GM21367 (cell line): ENCODE results near the gene HOXB8.

Experiments used
- ATAC-seq: cut with Tn5 transposase; IDR thresholded peaks from one replicate; pipeline ENCODE4 v1.9.1; 2021; ENCODE audit not compliant: unreplicated experiment

The HOXB8 gene

DNA sequence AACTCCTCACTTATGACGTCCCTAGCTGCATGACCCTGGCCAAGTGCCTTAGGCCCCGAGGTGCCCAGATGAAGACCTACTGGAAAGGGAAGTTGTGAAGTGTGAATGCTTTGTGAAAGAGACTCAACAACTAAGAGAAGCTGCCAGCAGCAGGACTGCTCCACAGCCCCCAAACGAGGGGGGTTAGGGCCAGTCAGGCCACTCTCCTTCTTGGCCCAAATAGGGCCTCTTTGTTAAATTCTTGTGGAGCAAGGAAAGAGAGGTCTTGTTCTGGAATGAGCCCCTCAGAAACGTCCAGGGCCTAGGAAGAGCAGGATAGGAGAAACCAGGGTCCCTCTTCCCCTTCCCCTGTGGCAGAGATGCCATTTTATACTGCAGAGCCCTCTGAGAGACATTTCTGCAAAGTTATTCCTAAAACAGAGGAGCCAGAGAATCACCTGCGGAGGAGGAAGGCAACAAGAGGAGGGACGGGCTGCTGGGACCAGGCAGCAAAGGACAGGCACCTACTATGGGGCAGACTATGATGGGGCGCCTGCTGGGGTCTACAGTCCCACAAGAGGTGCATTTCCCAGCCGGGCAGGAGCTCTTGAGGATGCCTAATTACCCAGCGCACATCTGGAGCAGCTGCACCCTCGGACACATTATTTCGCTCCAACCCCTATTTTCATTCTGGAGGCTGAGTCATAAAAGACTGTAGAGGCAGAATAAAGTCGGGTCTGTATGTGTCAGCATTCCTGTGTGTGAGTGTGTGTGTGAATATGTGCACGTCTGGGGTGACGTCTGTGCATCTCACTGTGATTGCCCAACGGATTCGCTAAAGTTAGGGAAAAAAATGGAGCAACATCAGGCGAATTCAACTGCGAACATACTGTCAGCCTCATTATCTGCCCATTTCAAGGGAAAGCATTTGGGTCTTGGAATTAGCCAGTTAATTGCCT is 22.5 kb upstream of the HOXB8 start:
- ATAC-seq, result no peak

DNA sequence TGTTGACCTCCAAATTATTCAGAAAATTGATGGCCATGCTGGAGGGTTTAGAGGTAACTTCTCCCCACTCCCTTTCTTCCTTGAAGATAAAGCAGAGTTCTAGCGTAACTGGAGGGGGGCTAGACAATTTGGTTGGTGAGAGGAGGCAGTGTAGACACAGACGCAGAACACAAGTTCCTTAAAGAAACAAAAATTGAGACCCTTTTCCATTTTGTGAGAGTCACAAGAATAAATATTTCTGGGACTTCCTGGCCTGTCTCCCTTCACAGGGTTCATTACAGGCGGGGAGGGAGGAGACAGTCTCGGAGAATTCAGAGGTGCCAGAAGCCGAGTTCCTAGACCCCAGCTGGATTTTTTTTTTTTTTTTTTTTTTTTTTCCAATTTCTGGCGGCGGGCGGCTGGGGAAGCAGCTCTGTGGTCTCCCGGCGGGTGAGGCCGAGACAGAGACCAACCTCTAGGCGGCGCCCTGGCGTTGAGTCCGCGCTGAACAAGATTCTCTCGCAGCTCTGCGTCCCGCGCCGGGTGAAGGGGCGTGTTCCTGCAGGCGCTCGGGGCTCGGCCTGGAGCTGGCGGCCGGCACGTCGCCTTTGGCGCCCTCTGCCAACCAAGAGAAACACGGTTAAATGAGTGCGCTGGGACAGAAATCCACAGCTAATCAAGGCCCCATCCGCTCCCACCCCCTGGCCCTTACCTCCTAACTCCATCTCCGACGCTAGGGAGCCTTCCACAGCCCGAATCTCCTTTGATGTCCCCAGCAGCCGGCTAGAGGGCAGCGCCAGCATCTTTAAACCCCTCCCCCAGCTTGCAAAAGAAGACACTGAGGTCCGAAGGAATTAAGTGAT is 21.3 kb upstream of the HOXB8 start:
- no peak for ATAC-seq

DNA sequence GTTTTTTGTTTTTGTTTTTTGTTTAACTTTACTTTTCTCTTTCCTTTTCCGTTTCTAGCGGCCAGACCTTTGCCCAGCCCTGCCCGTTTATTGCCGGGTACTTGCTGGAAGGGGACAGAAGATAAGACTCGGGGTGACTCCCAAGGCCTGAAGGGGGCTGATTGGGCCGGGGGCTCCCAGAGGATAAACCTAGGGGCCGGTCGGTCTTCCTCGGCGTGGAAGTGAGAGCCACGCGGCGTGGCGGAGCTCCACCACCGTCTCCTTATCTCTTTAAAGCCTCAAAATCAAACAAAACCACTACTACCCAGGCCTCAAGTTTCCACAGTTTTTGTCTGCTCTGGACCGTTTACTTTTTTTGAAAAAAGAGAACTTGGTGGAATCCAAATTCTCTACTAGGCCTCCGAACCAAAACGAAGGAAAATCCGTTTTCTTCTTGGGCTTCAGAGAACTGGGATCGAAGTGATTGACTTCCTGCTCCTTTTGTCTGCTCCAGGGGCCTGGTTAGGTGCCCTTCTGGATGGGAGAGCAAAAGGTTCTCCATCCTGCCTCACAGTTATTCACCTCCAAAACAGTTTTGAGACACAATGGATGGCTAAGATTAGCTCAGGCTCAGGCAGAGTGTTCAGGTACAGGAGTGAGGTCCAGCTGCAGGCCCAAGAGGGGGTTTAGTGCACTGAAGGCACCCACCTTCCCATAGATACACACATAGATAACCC is 19.6 kb upstream of the HOXB8 start:
- ATAC-seq, result no peak

DNA sequence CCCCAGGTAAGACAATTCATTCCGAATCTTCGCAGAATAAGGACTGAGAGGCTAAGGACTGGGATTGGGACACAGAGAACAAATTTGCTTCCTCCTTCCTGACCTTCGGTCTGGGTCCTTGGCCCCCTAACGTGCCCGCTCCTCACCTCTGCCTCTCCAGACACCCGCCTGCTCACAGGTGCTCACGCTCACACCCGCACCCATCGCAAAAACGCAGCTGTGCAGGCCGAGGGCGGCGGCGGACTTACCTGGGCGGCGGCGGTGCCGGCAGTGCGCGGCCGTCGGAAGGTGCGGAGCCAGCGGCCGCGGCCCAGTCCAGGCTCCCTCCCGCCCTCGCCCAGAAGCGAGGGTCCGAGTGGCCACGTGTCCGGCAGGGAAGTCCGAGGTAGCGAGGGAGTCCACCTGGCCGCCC is 18.2 kb upstream of the HOXB8 start:
- ATAC-seq, result no peak

DNA sequence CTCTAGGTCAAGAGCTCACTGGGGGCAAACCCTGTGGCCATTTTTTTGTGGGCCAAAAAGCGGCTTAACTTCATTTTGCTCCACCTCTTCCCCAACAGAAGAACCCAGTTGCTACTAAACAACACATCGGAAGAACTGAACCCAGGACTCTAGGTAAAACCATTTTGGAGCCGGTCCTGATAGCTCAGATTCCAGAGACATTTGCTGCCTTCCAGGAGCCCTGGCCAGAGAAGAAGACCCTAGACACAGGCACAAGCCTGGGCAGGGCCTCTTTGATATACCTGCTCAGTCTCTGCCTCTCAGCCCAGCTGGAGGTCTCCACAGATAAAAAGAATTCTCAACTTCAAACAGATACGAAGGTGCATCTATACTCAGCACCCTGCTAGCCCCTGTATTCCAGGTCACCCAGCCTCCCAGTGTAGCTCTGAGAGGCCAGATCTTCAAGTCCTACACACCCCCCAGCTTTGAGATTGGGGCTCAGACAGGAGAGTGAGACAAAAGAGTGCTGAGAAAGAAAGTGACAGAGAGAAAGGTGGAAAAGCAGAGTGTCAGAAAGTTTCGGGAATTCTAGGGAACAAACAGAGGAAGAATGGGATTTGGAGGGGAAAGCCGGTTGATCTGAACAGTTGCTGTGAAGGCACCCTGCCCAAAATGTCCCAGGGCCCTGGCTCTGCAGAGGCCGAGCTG is 17.6 kb upstream of the HOXB8 start:
- no peak for ATAC-seq

DNA sequence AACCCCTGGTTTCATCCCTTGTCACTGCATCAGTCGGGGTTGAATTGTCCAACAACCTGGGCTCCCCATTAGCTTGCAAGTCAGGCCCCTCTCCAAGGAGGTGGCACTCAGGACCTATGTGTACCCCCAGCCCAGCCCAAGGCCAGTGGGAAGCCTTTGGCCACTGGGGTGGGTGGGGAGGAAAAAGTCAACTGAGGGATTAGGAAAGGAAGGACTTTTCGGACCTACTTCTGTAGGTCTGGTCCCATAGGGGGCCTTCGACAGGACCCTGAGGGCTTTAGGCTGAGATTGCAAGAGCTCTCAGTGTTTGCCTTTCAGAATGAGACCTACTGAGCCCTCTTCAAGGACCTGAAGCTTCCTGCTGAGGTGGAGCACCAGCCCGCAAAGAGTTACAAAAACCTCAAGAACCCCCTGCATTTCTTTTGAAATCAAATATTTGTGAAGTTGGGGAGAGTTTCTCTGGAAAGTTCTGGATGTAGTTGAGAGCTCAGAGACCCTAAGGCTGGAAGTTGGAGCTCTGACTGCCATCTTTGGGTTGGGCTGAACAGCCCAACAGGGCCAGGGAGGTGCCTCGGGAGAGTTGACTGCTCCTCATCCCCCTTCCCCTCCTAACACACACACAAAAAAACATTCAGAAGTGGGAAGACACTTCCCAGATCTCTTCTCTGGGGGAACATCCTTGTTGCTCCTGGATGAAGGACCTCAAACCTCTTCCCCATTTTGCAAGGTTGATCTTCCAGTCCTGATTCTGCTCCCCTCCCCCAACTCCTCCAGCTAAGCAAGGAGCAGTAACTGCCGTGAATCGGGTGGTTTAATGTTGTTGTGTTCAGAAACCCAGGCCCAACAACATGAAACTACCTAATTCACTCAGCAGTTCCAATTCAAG is 16.8 kb upstream of the HOXB8 start:
- ATAC-seq, result no peak

DNA sequence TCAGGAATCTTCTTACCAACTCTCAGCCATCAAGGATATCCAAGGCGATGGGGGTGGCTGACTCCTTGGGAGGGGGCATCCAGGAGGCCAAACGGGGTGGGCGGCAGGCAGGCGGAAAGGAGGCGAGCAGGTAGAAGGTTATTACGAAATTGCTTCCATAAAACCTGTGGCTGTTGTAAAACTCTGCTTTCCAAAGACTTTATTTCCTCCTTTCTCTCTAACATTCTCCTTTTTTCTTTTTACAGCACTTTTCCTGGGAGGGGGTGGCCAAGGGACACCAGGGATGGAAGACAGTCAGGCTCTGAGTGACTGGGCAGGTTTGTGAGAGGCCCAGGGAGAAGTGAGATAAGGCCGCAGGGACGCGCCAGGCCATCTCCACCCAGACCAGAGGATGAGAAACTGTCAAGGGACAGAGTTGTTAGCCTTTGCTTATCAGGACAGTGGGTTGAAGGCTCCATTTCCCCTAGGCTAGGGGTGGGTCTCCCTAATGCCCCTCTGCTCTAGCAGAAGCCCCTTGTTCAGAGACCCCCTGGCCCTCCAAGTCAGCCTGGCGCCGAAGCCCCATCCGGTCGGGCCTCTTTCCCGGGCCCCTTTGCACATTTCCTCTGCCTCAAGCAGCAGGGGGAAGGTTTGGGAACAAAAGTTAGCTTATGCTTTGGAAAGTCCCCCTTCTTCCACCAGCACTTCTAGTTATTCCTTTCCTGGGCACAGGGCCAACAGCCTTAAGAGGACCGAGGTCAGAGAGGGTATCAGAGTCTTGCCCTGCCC is 16.0 kb upstream of the HOXB8 start:
- no peak for ATAC-seq

DNA sequence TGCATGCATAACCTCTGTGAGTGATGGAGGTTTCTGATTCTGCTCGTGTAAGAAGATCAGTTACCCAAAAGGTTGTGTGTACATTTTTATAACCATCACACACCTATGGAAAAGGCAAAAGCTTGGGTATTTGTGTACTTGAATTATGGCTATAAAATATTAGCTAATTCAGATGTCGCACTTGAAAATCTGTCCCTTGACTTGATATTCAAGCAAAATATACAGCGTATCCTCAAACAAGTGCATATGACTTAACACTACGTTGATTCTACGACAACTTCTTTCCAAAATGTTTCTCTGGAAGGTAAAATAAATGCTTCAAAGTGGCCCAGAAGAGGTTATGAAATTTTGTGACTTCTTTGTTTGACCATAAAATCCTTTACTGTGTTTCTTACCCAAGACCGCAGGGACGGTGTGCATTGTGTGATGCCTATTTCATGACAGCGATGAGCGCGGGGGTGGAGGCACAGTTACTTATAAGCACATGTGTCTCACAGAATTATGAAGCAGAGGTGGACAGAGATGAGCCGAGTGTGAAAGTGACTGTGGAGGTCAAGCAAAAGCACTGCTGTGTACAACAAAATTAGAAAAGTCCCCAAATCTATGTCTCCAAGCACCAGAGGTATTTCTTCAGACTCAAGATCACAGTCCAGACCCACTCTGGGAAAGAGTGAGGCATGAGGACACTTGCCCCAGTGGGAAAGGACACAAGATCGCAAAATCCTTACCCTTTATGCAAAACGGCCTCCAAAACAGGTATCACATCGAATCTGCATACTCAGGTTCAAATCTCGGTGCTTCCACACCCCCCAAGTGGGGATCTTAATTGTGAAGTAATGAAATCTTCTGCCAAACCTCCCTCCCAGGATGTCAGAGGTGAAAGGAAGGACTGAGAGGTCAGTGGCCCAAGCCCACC is 15.2 kb upstream of the HOXB8 start:
- ATAC-seq, result no peak

DNA sequence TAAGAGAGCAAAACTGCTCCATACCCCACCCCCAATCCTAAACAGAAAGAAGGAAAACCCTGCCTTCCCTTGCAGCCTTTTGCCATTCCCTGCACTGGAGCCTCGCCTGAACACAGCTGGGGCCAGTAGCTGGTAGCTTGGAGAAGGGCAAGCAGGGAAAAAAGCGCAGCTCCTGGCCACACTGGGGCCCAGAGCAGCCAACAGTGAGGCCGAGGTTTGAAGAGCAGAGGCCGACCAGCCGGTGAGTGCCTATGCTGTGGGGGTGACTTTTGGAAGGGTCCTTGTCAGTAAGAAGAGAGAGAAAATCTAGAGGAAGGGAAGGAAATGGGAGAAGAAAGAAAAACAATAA is 14.3 kb upstream of the HOXB8 start:
- ATAC-seq, result no peak

DNA sequence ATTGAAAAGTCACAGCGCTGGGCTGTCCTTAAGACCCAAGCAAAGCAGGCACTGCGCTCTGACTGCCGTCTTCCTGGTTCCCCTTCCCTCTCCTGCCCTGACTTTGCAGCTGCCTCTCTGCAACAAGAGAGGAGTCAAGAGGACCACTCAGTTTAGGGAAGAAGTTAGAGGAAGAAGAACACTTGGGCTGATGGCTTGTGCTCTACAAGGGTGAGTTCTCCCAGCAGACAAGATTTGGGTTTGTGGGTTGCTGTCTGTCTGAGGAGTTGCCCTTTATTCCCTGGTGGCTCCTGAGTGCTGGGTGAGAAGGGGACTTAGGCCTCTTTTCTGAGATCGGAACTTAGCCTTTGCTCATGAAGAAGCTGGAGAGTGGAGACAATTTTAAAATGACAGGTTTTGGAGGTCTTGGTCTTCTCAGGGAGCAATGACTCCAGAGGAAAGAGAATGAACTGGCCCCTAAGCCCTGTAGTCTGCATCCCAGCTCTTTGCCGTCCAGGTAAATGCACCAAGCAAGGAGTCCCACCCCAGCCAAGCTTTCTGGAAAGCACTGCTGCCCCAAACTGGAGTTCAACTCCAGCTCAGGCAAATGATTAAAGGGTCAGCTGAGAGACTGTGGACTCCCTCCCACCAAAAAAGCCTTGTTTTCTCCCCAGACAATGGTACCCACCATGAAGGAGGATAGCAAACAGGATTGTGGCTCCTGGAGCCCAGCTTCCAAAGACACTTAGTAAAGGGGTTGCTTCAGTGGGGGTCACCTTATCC is 13.7 kb upstream of the HOXB8 start:
- no peak for ATAC-seq

DNA sequence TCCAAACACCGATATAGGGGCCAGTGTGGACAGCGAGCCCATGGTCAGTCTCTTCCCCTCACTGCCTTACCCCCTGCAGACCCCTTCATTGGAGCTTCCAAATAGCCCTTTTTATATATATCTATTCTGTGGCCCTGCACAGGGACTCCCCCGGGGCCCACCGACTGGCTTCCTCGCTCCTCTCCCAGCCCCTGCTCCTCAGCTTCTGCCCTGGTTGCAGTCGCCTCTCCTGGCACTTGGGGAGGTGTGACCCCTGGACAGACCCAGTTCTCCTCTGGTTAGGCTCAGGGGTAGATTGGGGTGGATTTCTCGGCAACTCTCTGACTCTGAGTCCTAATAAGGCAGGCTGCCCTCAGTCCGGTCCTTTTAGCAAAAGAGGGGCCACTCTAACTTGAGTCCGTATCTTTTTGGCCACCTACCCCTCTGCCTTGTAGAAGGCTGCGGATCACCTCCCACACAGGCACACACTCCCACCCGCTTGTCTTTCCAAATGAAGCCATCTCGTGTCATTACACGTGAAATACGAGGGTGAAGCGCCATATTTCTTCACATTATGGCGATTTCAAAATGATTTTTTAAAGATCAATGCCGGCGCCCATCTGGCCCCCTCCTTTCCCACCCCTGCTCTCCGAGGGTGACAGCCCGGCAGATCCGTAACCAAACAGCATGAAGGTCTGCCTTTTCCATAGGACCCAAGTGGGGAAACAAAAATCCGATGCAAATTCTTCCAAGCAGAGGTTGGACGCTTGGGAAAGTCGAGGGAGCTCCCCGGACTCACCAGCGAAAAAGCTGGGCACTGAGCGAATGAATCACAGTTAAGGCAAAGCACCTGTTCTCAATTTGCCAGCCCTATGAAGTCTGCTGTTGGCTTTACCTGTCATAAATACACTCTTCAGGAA is 12.8 kb upstream of the HOXB8 start:
- ATAC-seq, result no peak

DNA sequence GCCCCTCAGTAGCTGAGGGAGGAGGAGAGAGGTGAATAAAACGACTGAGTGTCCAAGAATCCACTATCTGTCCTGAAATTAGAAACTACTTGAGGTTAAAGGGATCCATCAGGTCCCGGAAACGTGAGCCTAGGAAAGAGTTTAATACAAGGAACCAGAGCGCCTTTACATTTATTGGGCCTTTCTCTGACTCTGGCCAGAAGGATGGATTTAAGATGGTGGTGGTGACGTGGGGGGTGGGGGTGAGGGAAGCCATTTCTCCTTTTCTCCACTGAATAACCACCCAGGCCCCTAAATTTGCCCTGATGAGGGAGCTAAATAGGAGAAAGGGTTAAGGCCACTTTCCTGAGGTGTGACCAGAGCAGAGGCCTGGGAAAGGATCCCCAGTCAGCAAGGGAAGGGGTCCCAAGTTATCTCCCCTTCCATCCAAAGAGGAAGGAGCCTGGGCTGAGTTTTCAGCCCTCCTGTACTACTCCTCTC is 12.1 kb upstream of the HOXB8 start:
- ATAC-seq, result no peak

DNA sequence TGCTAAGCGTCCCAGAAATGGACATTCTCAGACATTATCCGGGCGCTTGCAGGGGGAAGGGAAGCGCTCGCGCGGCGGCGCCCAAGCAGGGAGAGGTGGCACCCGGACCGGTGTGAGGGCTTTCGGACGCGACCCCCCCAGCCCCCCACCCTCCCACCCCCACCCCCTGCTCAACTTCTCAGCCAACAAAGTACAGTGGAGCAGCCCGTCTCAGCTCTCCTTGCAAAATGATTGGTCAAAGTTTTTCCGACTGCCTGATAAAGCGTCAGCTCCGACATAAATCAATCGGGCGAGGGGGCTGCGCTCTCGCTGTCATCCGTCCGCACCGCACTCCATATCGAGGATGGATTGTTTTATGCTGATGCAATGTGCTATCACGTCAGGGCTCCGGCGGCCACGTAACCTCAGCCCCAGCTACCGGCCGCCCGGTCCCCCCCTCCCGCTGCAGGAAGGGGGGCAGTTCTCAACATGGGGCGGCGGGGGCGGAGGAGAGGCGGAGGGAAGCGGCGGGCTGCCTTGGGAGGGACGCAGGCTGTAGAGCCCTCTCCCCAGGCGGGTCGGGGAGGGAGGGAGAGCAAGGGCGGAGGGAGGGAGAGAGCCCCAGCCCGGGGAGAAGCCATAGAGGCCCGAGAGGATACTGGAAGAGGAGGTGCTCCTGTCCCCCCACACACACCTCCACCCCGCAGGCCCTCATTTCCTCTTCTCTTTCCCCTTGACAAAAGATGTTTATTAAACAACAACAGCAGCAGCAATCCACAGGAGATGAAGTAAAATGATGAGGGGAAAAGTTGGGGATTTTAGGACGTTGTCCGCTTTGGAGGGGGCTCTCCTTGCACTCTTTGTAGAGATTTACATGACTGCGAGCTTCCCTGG is 11.4 kb upstream of the HOXB8 start, which contains the start of gene HOXB9:
Gene HOXB9, minus strand, starts transcription at position 114 of the 873 bp plus-strand sequence. Its CDS starts 89 bp downstream, at position 25.
- no peak for ATAC-seq

DNA sequence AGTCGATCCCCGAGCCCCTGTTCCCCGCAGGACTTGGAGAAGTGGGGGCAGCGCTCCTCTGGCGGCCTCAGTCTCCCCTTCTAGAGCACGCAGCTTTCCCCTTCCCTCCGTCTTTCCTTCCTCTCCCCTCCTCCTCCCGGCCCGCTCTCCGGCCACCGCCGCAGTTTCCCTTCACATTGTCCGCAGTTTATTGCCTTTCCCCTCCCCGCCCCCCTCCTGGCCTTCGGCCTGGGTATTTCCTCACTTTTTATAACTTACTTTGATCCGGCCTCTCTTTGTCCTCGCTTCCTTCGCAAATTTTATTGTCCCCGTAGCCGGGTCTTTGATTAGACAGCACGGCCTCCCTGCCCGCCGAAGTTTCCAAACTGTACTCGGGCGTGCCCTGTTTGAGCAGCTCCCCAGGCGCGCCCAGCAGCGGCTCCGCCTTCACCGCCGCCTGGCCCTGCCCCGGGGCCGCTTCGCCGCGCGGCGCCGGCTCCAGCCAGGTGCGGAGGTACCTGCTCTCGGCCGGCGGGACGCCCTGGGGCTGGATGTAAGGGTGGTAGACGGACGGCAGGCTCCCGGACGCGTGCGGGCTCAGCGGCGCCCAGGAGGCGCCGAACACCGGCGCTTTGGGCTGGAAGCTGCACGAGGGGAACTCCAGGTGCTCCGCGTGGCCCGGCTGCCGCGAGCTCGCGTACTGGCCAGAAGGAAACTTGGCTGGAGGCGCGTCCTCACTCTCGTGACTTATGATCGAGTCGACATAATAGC is 10.6 kb upstream of the HOXB8 start:
- no peak for ATAC-seq
